ENCODE measurements around the gene SSBP2. TPM values are rescaled to one million over a fixed set of nuclear protein-coding genes. Genes with fewer than 3 reads are reported as not detected.

The SSBP2 gene
- total RNA-seq, result 10 to 100 TPM; 23.7 to 75.0 TPM

DNA sequence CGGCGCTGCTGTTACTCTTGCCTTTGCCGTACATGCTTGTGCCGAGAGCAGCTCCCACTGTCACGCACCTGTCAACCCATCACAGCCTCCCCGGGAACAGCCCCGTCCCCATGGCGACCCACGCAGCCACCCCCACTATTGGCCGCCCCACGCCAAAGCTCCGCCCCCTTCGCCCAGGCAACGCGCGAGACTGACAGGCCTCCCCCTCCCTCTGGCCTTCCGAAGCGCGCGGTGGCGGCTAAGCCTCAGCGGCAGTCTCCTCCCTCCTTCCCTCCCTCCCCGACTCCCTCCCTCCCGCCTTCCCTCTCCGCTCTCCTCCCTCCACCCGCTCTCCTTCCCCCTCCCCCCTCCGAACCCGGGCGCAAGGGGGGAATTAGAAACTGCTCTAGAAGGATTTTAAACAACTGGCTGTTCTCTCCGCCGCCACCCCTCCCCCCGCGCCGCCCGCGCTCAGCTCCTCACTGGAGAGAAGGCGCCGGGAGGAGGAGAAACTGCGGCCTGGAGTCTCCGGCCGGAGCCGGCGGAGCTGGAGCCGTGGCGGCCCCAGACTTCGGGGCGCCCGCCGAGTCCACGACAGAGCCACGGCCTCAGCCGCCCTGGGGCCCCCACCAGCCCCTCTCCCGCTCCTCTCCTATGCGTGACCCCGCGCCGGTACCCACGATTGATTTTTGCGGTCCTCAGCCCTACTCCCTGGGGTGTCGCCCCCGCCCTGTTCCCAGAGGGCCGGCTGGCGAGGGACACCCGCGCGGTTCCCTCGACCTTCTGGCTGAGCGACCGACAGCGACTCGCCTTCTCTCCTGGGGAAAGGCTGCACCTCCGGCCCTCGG, at the start of gene SSBP2:
SSBP2 (minus strand) TSS at position 89 of the 827 bp plus-strand sequence; CDS start at position 34, 55 bp downstream.
- Histone ChIP-seq H3K27ac (peak within 1 kb of the TSS; percentile 98), H3K4me3 (peak within 1 kb of the TSS; percentile 96), H3K9me3 (no peaks in the 10 kb centered on the region), H3K27me3 (replicated peaks; ENCODE audit: insufficient read depth) (no peaks in the 10 kb centered on the region), H3K36me3 (no peaks in the 10 kb centered on the region), H3K4me1 (ENCODE audit: control insufficient read depth in 1 of 2, low read depth in 2 of 2) (peaks cover 17 to 59% of the 10 kb centered on the region in 2 donors)
- DNase-seq (ENCODE audit: low spot score) (peak; percentile 99), ATAC-seq (ENCODE audit: insufficient number of reproducible peaks, low FRiP score, low read depth) (peak; percentile 84)
- no peak for TF ChIP-seq CTCF (IDR thresholded peaks at IDR 0.05)

GRCh38 chr5:81795666-81796065, 44.8 kb upstream of the SSBP2 start:
- TF ChIP-seq CTCF (IDR thresholded peaks at IDR 0.05), result no peak
- no peak for ATAC-seq (ENCODE audit: insufficient number of reproducible peaks, low FRiP score, low read depth)
- no peaks in the 10 kb centered on the region for H3K9me3 ChIP-seq

GRCh38 chr5:81794226-81794625, 43.3 kb upstream of the SSBP2 start:
- no peaks in the 10 kb centered on the region for H3K9me3 ChIP-seq
- no peaks in the 10 kb centered on the region for H3K36me3 ChIP-seq
- no peak overlapping the region for H3K4me3 ChIP-seq
- H3K27me3 ChIP-seq (replicated peaks; ENCODE audit: insufficient read depth), result no peaks in the 10 kb centered on the region
- DNase-seq (ENCODE audit: low spot score) (no peak), ATAC-seq (ENCODE audit: insufficient number of reproducible peaks, low FRiP score, low read depth) (no peak)
- no peak overlapping the region for H3K27ac ChIP-seq
- peaks cover 0 to 7% of the 10 kb centered on the region in 2 donors for H3K4me1 ChIP-seq (ENCODE audit: control insufficient read depth in 1 of 2, low read depth in 2 of 2)
- TF ChIP-seq CTCF (IDR thresholded peaks at IDR 0.05), result no peak

More at GRCh38 chr5:81795666-81796065, 44.8 kb upstream of the SSBP2 start:
- no peak overlapping the region for H3K27ac ChIP-seq
- no peaks in the 10 kb centered on the region for H3K27me3 ChIP-seq (replicated peaks; ENCODE audit: insufficient read depth)
- no peaks in the 10 kb centered on the region for H3K36me3 ChIP-seq
- H3K4me3 ChIP-seq, result no peak overlapping the region
- no peak for DNase-seq (ENCODE audit: low spot score)
- peaks cover 0 to 15% of the 10 kb centered on the region in 2 donors for H3K4me1 ChIP-seq (ENCODE audit: control insufficient read depth in 1 of 2, low read depth in 2 of 2)

- DNase-seq (ENCODE audit: low spot score) (no peak), ATAC-seq (ENCODE audit: insufficient number of reproducible peaks, low FRiP score, low read depth) (no peak)
- Histone ChIP-seq H3K4me3 (no peak overlapping the region), H3K27ac (no peak overlapping the region), H3K36me3 (no peaks in the 10 kb centered on the region), H3K27me3 (replicated peaks; ENCODE audit: insufficient read depth) (no peaks in the 10 kb centered on the region), H3K4me1 (ENCODE audit: control insufficient read depth in 1 of 2, low read depth in 2 of 2) (peaks cover 11 to 31% of the 10 kb centered on the region in 2 donors), H3K9me3 (no peaks in the 10 kb centered on the region)
- TF ChIP-seq CTCF (IDR thresholded peaks at IDR 0.05), result no peak
Measured at GRCh38 chr5:81790336-81790735, 39.4 kb upstream of the SSBP2 start.

DNA sequence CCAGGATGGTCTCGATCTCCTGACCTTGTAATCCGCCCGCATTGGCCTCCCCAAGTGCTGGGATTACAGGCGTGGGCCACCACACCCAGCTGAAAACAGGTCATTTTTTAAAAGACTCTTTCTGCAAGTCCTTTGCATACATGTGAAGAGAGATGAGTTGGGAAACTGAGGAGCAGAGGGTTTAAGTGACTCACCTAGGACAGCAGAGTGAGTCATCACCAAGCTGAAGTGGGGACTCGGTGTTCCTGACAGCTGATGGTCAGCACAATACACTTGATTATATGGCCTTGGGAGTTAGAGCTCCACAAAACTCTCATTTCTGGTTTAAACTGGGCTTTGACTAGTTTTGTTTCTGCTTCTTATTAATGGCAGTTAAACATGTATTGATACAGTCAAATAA, 38.1 kb upstream of the SSBP2 start:
- TF ChIP-seq CTCF (IDR thresholded peaks at IDR 0.05), result no peak
- no peak for ATAC-seq (ENCODE audit: insufficient number of reproducible peaks, low FRiP score, low read depth)

More for the DNA sequence above, 38.1 kb upstream of the SSBP2 start:
- Histone ChIP-seq H3K27me3 (replicated peaks; ENCODE audit: insufficient read depth) (no peaks in the 10 kb centered on the region), H3K27ac (no peak overlapping the region), H3K9me3 (no peaks in the 10 kb centered on the region), H3K4me1 (ENCODE audit: control insufficient read depth in 1 of 2, low read depth in 2 of 2) (peaks cover 11 to 31% of the 10 kb centered on the region in 2 donors), H3K36me3 (no peaks in the 10 kb centered on the region), H3K4me3 (no peak overlapping the region)
- no peak for DNase-seq (ENCODE audit: low spot score)

Data from thoracic aorta (tissue), 2 donors.